Mucosa of gallbladder (tissue), 1 donor: ENCODE data around the gene ZNF19. TPM values are rescaled to one million over a fixed set of nuclear protein-coding genes. Genes with fewer than 3 reads are reported as not detected.
A peak's percentile ranks its signal among the peaks of the same experiment; 100 is the strongest.
"Not testable (repeated sequence)": the region's sequence is repeated elsewhere in the genome, so short reads cannot be mapped to it uniquely, and the experiment has no call there.

Experiments
- DNase-seq: peaks from one replicate; pipeline ENCODE4 v3.0.0-alpha.2; 2020; ENCODE audit warnings: low spot score
- total RNA-seq: library from RNA; stranded (reverse); gene quantifications from one replicate; pipeline ENCODE4 v1.2.1, GENCODE V29; 2021
- donor health status: DM: no; HTN: no; CAD: no.

Gene ZNF19
- total RNA-seq, result 5.6 TPM

DNA sequence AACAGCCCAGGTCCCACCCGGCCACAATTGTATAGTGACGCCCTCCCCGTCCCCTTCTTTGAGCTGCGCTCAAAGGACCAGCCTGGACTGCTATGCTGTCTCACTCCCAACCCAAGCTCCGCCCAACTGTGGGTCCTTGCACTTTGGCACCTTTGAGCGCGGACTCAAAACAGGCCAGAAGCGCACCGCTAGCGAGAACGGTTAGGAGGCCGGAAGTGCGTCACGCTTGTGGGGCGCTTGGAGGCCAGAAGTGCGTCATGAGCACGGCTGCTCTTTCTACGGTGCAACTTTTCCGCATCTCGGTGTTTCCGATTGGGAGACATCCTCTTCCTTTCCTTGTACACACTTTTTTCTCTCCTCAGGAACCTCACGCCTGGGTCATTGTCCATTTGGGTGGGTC, at the start of gene ZNF19:
Gene ZNF19, minus strand, starts transcription at position 203 of the 400 bp plus-strand sequence. CDS start 7,210 bp downstream, outside the sequence.
- no peak for DNase-seq

DNA sequence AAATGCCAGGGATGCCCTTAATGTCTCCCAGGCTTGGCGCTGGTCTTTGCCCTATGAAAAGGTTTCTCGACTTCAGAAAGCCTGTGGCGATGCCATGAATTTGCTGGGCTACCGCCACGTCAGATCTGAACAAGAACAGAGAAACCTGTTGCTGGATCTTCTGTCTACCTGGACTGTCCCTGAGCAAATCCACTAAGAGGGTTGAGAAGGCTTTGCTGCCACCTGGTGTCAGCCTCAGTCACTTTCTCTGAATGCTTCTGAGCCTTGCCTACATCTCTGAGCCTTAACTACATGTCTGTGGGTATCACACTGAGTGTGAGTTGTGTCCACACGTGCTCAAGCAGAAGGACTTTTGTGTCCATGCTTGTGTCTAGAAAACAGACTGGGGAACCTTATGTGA, 48.5 kb upstream of the ZNF19 start:
- peak; percentile 18 for DNase-seq

DNA sequence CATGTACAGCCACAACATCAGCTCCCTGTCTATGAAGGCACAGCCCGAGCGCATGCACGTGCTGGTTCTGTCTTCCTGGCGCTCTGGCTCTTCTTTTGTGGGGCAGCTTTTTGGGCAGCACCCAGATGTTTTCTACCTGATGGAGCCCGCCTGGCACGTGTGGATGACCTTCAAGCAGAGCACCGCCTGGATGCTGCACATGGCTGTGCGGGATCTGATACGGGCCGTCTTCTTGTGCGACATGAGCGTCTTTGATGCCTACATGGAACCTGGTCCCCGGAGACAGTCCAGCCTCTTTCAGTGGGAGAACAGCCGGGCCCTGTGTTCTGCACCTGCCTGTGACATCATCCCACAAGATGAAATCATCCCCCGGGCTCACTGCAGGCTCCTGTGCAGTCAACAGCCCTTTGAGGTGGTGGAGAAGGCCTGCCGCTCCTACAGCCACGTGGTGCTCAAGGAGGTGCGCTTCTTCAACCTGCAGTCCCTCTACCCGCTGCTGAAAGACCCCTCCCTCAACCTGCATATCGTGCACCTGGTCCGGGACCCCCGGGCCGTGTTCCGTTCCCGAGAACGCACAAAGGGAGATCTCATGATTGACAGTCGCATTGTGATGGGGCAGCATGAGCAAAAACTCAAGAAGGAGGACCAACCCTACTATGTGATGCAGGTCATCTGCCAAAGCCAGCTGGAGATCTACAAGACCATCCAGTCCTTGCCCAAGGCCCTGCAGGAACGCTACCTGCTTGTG, 47.8 kb upstream of the ZNF19 start:
- no peak for DNase-seq

DNA sequence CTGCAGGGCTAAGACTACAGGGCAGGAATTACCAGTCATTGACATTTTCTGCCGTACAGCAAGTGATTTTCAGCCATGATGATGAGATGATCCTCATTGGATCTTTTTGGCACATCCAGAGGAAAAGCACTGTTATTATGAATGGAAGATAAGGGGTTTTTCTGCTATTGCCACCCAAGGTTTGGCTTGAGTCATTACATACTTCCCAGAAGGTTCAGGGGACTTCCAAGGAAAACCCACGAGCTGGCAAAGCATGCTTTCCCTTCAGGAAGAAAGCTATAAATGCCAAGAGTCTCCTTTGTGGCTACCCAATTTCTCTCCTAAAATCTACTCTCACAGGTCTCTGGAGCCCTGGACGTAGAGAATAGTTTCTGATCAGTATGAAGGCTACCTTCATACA, 43.2 kb upstream of the ZNF19 start:
- DNase-seq, result no peak

DNA sequence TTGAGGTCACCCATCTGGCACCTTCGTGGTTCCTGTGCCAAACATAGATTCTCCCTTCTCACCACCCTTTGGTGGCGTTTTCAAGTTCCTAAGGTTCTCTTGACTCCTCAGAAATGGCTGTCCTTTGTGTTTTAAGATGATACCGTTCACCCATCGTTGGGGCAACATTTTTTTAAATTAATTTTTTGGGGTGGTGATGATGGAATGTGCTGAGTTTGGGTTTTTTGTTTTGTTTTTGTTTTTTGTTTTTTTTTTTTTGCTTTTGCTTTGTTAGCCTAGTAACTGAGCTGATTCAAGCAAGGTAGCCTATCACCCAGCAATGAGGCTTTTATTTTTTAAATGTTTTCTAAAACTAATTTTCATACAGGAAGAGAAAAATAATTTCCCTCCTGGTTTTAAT, 39.7 kb upstream of the ZNF19 start:
- no peak for DNase-seq

DNA sequence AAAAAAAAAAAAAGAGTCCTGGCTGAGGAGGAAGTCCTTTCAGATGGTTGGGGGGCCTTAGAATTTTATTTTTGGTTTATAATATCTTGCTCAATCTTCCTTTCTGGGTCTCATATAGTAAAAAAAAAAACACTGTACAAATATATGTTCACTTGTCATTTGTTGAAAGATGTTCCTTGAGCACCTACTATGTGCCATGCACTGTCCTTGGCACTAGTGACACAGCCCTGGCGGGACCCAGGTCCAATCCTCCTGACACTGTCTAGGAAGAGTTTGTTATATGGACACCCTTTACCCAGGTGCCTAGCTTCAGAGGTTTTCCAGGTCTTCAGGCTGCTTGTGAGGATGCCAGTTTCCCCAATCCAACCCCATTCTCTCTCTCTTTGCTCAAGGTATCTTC, 39.1 kb upstream of the ZNF19 start:
- DNase-seq, result no peak

DNA sequence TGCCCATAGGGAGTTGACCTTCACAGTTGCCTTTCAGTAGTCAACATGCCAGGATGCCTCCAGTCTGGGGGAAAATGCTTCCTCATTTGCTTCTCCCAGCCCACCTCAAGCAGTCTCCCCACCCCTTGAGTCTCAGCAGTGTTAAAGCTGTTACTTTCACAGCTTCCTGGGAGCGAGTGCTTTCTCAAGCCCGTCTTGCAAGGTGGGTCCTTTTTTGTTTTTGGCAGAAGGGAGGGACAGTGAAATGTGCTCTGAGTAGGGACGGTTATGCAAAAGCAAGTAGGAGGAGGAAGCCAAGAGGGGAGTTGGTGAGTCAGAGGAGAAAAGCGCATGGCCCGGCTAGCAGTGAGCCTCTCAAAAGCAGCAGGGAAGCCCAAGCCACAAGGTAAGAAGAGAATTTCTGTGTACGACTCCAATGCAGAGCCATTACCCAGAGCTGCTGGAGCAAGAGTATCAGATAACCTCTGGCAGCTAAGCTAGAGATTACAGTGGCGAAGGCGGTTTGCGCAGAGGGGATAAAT, 37.0 kb upstream of the ZNF19 start, which contains the start of gene CHST4:
Gene CHST4, plus strand, starts transcription at position 316 of the 521 bp plus-strand sequence. CDS start 10,252 bp downstream, outside the sequence.
- DNase-seq, result peak; percentile 42

DNA sequence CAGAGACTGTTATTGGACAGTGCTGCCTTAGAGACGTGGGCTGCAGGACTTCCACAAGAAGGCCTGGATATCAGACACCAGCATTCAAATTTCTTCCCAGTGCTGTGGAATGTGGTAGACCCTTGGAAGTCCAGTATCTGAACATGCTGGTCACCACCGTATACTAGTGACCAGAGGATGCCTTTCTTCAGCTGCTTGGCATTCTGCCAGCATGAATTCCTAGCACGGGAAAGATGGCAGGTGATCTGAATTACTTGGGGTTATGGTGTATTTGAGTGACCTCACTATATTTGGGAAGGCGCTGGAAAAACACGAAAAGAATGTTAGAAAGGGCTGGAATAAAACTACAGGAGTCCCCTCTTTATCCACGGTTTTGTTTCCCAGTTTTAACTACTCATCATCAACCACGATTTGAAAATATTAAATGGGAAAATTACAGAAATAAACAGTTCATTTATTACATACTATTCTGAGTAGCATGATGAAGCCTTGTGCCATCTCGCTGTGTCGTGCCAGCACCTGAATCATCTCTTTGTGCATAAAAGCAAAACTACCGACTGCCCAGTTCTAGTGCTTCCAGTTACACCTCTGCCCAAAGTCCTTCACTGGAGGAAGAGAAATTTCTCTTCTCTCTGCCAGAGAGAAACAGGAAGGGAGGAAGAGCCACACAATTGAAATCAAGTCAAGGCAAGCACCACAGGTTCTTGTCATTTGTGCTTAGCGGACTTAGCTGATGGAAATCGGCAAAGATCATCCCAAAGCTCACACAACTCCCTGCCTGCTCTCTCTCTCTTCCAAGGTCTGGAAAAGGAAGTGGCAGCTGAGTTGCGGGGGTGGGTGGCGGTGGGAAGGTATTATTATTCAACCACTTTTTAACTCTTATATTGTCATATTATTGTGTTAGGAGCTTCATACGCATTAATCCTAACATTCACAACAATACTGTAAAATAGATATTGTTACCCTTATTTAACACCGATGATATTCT, 35.7 kb upstream of the ZNF19 start:
- peak; percentile 45 for DNase-seq

DNA sequence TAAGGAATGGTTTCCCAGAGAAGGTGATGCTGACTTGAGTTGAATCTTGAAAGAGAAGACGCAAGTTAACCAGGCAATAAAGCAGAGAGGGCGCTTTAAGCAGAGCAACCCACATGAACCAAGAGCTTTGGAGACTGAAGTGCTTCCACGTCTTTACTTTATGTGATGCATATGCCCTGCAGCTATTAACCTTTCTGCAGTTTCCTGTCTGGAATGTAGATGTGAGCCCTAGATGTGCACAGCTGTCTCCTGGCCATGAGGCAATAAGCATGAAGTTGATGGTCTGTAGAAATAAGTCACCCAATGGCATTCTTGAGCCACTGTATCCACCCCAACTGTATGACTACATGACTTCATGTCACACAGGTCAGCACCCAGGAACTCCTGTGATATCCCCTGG, 31.4 kb upstream of the ZNF19 start:
- DNase-seq, result no peak

DNA sequence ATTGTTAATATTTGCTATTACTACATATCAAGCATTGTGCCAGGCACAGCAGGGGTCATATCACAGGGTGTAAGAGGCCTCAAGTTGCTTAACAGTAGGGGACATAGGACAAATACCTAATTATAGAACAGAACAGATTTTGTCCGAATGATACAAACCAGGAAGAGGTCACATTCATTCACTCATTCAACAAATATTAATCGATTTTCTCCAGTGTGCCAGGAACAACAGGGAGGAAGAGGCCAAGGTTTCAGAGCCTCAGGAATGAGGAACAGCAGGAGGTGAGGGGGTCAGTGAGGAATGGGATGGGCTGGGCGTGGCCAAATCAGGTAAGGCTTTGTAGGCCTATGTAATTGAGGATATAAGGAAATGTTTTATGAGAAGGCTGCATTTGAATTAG, 25.9 kb upstream of the ZNF19 start:
- DNase-seq, result peak; percentile 92

DNA sequence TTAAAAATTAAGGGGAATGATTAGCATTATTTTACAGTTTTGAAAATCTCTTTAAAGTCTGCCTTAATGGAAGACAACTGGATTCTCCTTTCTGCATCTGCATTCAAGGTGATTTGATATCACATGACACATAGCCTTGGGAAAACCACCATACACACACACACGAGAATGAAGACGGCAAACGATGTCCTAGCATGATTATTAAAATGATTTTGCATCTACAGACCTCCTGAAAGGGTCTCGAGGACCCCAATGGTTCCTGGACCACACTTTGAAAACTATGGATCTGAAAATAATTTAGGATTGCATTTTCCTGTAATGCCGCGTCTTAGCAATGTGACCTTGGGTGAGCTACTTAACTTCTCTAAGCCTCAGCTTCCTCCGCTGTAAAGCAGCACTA, 25.4 kb upstream of the ZNF19 start:
- no peak for DNase-seq

DNA sequence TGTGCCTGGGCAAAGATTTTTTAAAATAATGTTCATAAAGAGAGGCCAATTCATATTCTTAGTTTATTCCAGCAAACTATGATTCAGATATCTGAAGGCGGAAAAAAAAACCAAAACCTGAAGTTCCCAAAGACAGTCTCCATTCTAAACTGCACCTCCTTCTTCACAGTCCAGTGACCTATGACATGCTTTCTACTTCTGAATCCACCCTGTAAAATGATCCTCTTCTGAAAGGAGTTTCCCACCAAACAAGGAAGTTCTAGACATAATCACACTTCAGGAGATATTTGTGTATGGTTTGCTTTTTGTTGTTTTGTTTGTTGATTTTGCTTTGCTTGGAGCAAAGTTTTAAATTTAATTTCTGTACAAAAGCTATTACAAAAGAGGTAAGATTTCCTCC, 24.2 kb upstream of the ZNF19 start:
- DNase-seq, result no peak

DNA sequence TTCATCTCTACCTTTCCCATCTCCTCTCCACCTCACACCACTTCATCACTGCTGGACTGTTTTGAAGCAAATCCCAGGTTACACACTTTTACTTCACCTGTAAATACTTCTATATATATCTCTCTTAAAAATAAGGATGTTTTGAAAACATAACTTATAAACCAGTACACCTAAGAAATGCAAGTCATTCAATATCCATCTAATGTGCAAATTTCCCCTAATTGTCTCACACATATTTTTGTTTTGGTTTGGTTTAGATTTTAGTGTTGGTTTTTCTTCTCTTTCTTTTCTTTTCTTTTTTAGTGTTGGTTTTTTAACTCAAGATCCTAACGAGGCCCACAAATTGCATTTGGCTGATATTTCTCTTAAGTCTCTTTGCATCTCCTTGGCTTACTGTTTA, 17.9 kb upstream of the ZNF19 start:
- no peak for DNase-seq

DNA sequence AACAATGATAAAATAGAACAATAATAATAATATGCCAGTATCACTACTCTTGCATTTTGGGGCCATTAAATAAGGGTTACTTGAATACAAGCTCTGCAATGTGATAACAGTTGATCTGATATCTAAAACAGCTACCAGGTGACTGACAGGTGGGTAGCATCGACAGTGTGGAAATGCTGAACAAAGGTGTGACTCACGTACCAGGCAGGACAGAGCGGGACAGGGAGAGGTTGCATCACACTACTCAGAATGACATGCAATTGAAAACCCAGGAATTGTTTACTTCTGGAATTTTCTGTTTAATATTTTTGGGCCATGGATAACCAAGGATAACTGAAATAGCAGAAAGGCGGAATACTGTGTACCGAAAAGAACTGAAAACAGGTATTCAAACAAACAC, 15.8 kb upstream of the ZNF19 start:
- DNase-seq, result peak; percentile 60

DNA sequence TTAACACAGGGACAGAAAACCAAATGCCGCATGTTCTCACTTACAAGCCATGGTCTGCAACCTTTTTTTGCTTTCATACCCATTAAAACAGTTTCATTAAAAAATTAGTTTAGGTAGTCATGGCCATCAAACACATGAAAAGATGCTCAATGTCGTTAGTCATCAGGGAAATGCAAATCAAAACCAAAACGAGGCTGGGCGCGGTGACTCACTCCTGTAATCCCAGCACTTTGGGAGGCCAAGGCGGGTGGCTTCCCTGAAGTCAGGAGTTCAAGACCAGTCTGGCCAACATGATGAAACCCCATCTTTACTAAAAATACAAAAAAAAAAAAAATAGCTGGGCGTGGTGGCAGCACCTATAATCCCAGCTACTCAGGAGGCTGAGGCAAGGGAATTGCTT, 14.9 kb upstream of the ZNF19 start:
- not testable (repeated sequence) for DNase-seq

DNA sequence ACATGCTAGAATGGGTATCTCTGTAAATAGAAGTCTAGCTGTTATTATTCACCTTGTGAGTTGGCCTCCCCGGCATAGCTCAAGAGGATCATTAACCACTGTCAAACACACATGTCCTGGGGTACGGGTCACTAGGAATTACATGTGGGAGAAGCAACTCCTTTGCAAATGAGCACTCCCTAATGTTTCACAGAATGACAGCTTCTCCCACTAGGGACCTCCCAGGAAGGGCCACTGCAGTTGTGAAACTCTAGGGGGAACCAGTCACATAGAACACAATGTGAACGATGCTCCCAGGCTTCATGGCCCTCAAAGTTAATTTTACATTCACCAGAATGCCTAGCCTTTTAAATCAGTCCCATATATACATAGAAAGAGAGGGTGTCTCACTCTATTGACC, 12.4 kb upstream of the ZNF19 start:
- no peak for DNase-seq

DNA sequence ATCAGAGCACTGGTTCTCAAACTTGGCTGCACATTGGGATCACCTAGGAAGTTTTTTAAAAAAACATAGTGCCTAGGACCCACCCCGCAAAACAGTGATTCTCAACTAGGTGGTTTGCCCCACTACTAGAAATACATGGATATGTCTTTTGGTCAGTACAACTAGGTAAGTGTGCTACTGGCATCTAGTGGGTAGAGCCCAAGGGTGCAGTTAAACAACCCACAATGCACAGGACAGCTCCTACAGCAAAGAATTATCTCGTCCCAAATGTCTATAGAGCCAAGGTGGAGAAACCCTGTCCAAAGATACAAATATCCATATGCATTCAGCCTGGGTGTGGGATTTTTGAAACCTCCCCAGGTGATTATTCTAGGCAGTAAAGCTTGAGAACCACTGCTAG, 11.8 kb upstream of the ZNF19 start:
- no peak for DNase-seq

DNA sequence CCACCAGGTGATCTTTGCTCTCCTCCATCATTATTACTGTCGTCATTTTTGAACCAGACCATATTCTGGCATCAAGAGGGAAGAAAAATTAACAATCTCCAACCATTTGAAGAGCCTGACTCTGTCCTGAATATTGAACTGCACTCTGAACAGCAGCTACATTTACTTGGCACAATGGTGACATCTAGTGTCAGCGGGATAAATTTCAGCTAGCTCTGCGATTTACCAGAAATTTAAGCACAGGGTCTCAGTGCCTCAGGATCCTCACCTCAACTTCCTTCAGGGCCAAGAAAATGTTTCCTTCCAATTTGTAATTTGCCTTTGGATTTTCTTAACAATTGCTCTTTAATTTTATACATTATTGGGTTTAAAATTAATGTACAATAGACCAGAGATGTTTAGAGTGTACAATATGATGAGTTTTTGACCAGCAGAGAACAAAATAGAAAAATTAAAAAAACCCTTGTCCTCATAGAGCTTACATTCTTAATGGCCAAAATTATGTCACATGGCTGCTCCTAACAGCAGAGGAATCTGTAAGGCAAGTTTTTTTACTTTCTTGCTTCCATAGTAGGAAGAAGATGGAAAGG, 10.7 kb upstream of the ZNF19 start:
- peak; percentile 42 for DNase-seq

DNA sequence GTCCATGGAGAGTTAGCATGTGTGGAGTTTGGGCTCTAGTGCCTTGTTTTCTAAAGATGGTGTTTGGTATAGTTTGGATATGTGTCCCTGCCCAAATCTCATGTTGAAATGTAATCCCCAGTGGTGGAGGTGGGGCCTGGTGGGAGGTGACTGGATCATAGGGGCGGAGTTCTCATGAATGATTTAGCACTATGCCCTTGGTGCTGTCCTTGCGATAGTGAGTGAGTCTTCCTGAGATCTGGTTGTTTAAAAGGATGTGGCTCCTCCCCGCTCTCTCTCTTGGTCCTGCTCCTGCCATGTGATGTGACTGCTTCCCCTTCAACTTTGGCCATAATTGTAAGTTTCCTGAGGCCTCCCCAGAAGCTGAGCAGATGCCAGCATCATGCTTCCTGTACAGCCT, 8.9 kb upstream of the ZNF19 start:
- DNase-seq, result no peak

DNA sequence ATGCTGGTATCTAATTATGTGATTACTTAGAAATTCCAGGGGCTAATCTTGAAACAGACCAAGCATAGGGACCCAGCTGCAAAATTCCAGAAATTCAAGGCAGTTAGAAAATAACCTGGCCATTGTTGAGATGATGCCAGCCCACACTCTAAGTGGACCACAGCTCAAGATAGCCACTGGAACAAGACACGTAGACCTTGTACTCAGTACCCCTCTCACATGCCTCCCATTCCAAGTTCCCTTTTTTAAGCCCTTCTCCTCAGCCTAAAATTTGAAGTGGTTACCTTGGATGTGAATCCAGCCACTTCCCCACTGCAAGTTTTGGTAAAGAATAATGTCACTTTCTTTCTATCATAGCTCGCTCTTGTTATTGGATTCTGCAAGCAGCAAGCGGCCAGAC, 4.1 kb upstream of the ZNF19 start:
- DNase-seq, result no peak

DNA sequence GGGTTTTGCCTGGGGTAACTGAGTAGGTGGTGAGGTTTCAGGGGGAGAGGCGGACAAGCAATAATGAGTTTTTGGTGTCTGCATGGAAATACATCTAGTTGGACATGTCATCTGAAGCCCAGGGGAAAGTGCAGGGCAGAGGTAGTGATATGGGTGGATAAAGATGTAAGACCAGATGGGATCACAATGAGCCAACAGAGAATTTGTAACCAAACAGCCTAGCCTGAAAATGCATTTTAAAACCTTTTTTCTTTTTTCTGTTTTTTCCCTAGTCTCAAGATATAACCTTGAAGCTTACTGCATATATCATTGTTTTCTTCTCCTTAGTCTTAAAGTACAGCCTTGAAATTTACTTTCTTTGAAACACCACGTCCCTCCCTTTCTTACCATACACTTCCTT, 3.7 kb upstream of the ZNF19 start:
- no peak for DNase-seq

DNA sequence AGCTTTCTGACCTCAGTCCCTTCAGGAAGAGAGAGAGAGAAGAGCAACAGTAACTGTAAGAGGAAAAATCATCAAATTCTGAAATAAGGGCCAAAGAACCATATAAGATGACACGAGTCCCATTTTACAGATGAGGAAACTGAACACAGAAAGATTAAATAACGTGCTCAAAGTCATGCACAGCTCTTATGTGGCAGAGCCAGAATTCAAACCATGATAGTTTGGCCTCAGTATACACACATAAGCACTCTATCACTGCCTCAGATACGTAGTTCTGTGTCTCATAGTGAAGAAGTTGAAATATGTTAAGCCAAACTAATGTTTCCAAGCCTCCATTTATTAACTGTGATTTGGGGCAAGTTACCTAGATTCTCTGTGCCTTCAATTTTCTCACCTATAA, 1.9 kb upstream of the ZNF19 start:
- no peak for DNase-seq
